Hepatocyte (in vitro differentiated cells): ENCODE measurements around the gene PRKCA.

Experiments used
- EZH2 ChIP-seq: fragments of 200-600 bp; sonication (generic); IDR thresholded peaks from 2 replicates; pipeline ENCODE4 v1.6.1; 2016; ENCODE audit warnings: antibody characterized with exemption, mild to moderate bottlenecking, borderline replicate concordance
- TF ChIP-seq, protein P1 (sequence below): fragments of 200-600 bp; sonication (generic); IDR thresholded peaks from 2 replicates; pipeline ENCODE4 v1.5.1; 2016; ENCODE audit warnings: antibody characterized with exemption, mild to moderate bottlenecking; ENCODE audit not compliant: poor library complexity

DNA sequence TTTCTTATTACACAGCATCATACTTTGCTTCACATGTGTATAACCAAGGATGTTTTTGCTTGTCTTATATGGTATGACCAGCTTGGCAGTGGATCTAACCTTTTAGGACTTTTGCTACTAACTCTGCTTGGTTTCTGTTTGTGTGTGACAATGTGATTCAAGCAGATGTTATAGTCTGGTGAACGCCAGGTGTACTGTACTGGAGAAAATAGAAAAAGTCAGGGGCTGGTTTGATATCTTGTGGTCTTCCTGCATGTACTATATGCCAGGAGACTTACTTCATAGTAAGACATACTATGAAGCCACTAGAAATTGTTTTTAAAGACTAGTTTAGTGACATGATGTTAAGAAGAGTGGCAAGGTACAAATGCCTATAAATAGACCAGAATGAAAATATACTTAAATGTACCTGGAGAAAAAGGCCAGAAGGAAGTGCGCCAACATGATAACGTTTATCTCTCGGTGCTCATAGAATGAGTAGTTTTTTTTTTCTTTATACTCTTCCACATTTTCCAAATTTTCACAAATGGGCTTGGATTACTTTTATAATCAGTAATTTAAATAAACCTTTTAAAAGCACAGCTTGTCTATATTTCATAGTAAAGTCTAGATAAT is 112.3 kb downstream of the PRKCA start:
- TF ChIP-seq, protein P1, sequence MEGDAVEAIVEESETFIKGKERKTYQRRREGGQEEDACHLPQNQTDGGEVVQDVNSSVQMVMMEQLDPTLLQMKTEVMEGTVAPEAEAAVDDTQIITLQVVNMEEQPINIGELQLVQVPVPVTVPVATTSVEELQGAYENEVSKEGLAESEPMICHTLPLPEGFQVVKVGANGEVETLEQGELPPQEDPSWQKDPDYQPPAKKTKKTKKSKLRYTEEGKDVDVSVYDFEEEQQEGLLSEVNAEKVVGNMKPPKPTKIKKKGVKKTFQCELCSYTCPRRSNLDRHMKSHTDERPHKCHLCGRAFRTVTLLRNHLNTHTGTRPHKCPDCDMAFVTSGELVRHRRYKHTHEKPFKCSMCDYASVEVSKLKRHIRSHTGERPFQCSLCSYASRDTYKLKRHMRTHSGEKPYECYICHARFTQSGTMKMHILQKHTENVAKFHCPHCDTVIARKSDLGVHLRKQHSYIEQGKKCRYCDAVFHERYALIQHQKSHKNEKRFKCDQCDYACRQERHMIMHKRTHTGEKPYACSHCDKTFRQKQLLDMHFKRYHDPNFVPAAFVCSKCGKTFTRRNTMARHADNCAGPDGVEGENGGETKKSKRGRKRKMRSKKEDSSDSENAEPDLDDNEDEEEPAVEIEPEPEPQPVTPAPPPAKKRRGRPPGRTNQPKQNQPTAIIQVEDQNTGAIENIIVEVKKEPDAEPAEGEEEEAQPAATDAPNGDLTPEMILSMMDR = no peak
- TF ChIP-seq EZH2 = no peak
